Brain microvascular endothelial cell (primary cell): ENCODE results near the gene CNST.

Experiments used
- DNase-seq: peaks from one replicate; pipeline ENCODE4 v3.0.0-alpha.2; 2020
- H3K27ac ChIP-seq: fragments of 250-450 bp; sonication (Bioruptor Pico); 2 replicates; pipeline ENCODE4 v1.5.1; 2020; ENCODE audit warnings: mild to moderate bottlenecking, moderate library complexity
- H3K27me3 ChIP-seq: fragments of 250-450 bp; sonication (Bioruptor Pico); replicated peaks from 2 replicates; pipeline ENCODE4 v1.5.1; 2020; ENCODE audit warnings: mild to moderate bottlenecking
- H3K36me3 ChIP-seq: fragments of 250-450 bp; sonication (Bioruptor Pico); replicated peaks from 2 replicates; pipeline ENCODE4 v1.5.1; 2020; ENCODE audit warnings: mild to moderate bottlenecking
- H3K4me3 ChIP-seq: 2 replicates; pipeline ENCODE4 v1.5.1; 2011; ENCODE audit warnings: low read depth, mild to moderate bottlenecking, control low read depth, low read length, moderate library complexity
- CTCF ChIP-seq: IDR thresholded peaks from 2 replicates; pipeline ENCODE4 v1.5.1; 2011; ENCODE audit warnings: low read depth, mild to moderate bottlenecking, moderate library complexity, low read length, control low read depth, inconsistent platforms; ENCODE audit errors: missing control alignments
- in situ Hi-C: cut with HindIII; loops from 2 replicates; pipeline ENCODE4 v1.10.0; 2017; ENCODE audit warnings: low sequenced_read_pairs, low pct_ligation_motif_present

Gene CNST

GRCh38 chr1:246566128-246566812, at the start of gene CNST, which contains the start of gene TFB2M:
TSS of gene CNST (plus strand) at chr1:246566456. CDS start at chr1:246591563, 25,107 bp downstream.
TSS of gene TFB2M (minus strand) at chr1:246566261. CDS start at chr1:246566138, 123 bp downstream.
- in situ Hi-C loops = no loop called here
- H3K4me3 ChIP-seq = peak within 1 kb of the TSS; percentile 97
- peak; percentile 99 for DNase-seq
- H3K27me3 ChIP-seq = no peaks in the 10 kb centered on the region
- H3K27ac ChIP-seq = peak within 1 kb of the TSS; percentile 81
- no peaks in the 10 kb centered on the region for H3K36me3 ChIP-seq
- no peak for TF ChIP-seq CTCF

GRCh38 chr1:246517391-246517790, 48.9 kb upstream of the CNST start:
- in situ Hi-C loops = no loop called here
- DNase-seq = no peak
- Histone ChIP-seq H3K27ac (no peak overlapping the region), H3K4me3 (no peak overlapping the region), H3K27me3 (no peaks in the 10 kb centered on the region), H3K36me3 (no peaks in the 10 kb centered on the region)
- TF ChIP-seq CTCF = no peak

GRCh38 chr1:246518456-246519205, 47.6 kb upstream of the CNST start:
- in situ Hi-C loops = no loop called here

GRCh38 chr1:246519514-246519913, 46.7 kb upstream of the CNST start:
- in situ Hi-C loops = no loop called here
- no peak for DNase-seq
- H3K27me3 ChIP-seq = no peaks in the 10 kb centered on the region
- no peak overlapping the region for H3K4me3 ChIP-seq
- no peak for TF ChIP-seq CTCF
- no peaks in the 10 kb centered on the region for H3K36me3 ChIP-seq
- no peak overlapping the region for H3K27ac ChIP-seq

More at GRCh38 chr1:246518456-246519205, 47.6 kb upstream of the CNST start:
- Histone ChIP-seq H3K4me3 (no peak overlapping the region), H3K36me3 (no peaks in the 10 kb centered on the region), H3K27me3 (no peaks in the 10 kb centered on the region), H3K27ac (no peak overlapping the region)
- TF ChIP-seq CTCF = no peak
- DNase-seq = no peak

- in situ Hi-C loops = no loop called here
- TF ChIP-seq CTCF = no peak
- no peak overlapping the region for H3K27ac ChIP-seq
- H3K4me3 ChIP-seq = no peak overlapping the region
- no peaks in the 10 kb centered on the region for H3K27me3 ChIP-seq
- no peak for DNase-seq
- H3K36me3 ChIP-seq = no peaks in the 10 kb centered on the region
Measured at GRCh38 chr1:246526380-246526779, 39.9 kb upstream of the CNST start.
